ENCODE measurements around the gene NSG1. TPM values are rescaled to one million over a fixed set of nuclear protein-coding genes. Genes with fewer than 3 reads are reported as not detected.

Gene NSG1
- polyA plus RNA-seq, 2 of the 4 experiments (the other 2 are of a cell fraction), result 0.26 to 0.34 TPM

DNA sequence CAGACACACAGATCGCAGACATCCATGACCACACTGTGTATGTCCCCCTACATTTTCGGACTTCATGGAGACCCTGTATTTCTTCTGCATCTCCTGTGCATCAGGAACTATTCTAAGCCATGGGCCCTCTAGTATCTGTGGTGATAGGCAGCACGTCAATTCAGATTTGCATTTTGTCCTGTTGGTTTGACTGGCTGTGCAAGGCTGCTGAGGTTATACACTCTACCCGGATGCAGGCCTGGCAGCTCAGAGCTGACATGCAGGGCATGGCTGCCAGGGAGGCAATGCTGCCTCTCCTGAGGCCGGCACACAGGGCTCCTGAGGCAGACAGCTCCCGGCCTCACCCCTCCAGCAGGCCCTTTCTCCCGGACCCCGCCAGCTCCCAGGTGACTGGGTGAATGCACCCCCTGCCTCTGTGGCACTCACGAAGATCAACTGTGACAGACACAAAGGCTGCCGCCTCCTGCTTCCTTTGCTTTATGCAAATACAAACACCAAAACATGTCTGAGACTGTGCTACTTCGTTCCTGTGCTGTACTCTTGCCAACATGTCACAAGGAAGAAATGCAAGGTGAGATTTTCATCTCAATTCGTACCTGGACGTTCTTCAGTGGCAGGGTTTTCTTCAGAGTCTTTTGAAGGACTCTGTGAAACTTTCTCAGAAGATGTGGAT is 51.0 kb downstream of the NSG1 start:
- Histone ChIP-seq H3K4me1 (no peaks in the 10 kb centered on the region), H3K4me3 (no peak overlapping the region), H3K27ac (no peak overlapping the region), H3K9me3 (no peaks in the 10 kb centered on the region), H3K4me2 (no peak overlapping the region)
- no peak for TF ChIP-seq TFCP2L1 (CRISPR knock-in tag; IDR thresholded peaks at IDR 0.05)
- TF ChIP-seq NPAS2 (CRISPR knock-in tag; IDR thresholded peaks at IDR 0.05; ENCODE audit: borderline replicate concordance), result no peak
- TF ChIP-seq RAD21 (conservative IDR thresholded peaks at IDR 0.05 in 1 of 2, IDR thresholded peaks at IDR 0.05 in 1 of 2), result no peak
- TF ChIP-seq CEBPB (IDR thresholded peaks at IDR 0.05), result no peak
- TF ChIP-seq EP300 (IDR thresholded peaks at IDR 0.05), result no peak
- TF ChIP-seq NFE2L2 (conservative IDR thresholded peaks at IDR 0.05; ENCODE audit: low read length), result no peak
- TF ChIP-seq, protein P1, sequence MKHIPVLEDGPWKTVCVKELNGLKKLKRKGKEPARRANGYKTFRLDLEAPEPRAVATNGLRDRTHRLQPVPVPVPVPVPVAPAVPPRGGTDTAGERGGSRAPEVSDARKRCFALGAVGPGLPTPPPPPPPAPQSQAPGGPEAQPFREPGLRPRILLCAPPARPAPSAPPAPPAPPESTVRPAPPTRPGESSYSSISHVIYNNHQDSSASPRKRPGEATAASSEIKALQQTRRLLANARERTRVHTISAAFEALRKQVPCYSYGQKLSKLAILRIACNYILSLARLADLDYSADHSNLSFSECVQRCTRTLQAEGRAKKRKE (CRISPR knock-in tag; IDR thresholded peaks at IDR 0.05; ENCODE audit: low read depth), result no peak
- no peak for TF ChIP-seq KDM5A (IDR thresholded peaks at IDR 0.05)
- no peak for TF ChIP-seq CBX8 (IDR thresholded peaks at IDR 0.05)
- TF ChIP-seq MAFK (IDR thresholded peaks at IDR 0.05; ENCODE audit: partially characterized antibody), result no peak
- TF ChIP-seq EHMT2 (IDR thresholded peaks at IDR 0.05; ENCODE audit: low read depth), result no peak
- no peak for TF ChIP-seq RNF2 (IDR thresholded peaks at IDR 0.05; ENCODE audit: borderline replicate concordance, low read depth)
- TF ChIP-seq, protein P2, sequence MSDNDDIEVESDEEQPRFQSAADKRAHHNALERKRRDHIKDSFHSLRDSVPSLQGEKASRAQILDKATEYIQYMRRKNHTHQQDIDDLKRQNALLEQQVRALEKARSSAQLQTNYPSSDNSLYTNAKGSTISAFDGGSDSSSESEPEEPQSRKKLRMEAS (IDR thresholded peaks at IDR 0.05), result no peak
- no peak for TF ChIP-seq HEYL (CRISPR knock-in tag; IDR thresholded peaks at IDR 0.05)
- ChIA-PET CTCF (no interaction called here), POLR2A (no interaction called here)
- FAIRE-seq (no peak), DNase-seq (ENCODE audit: low read depth in 1 of 2, low spot score in 1 of 2) (no peak), ATAC-seq (no peak)
- WGBS (ENCODE audit: missing lambda C conversion rate), result 95% methylated on average over 13 of the region's 13 CpGs

DNA sequence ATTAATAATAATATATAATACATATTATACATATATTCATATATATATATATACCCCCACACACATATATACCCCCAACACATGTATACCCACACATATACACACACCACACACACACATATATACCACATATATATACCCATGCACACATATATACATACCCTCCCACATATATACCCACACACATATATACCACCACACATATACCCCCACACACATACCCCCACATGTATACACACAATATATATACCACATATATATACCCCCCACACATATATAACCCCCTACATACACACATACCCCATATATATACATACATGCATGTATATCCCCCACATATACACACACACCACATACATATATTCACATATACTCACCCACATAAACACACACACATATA is 52.0 kb downstream of the NSG1 start:
- FAIRE-seq, result no peak
- H3K4me1 ChIP-seq, result peaks cover 8% of the 10 kb centered on the region
- no peak overlapping the region for H3K4me3 ChIP-seq
- no peak for ATAC-seq
- ChIA-PET CTCF (no interaction called here), POLR2A (no interaction called here)
- H3K27ac ChIP-seq, result no peak overlapping the region
- H3K9me3 ChIP-seq, result no peaks in the 10 kb centered on the region
- no peak overlapping the region for H3K4me2 ChIP-seq
- DNase-seq (ENCODE audit: low read depth in 1 of 2, low spot score in 1 of 2), result no peak
- TF ChIP-seq RARB (CRISPR knock-in tag; IDR thresholded peaks at IDR 0.05), result no peak
- no peak for TF ChIP-seq JUN (IDR thresholded peaks at IDR 0.05)
- TF ChIP-seq CHD4 (IDR thresholded peaks at IDR 0.05; ENCODE audit: borderline replicate concordance), result no peak
- no peak for TF ChIP-seq HDAC2 (IDR thresholded peaks at IDR 0.05)
- no peak for TF ChIP-seq EP300 (IDR thresholded peaks at IDR 0.05)
- TF ChIP-seq, protein P2 (IDR thresholded peaks at IDR 0.05), result no peak
- no peak for TF ChIP-seq RFX5 (IDR thresholded peaks at IDR 0.05)
- no peak for TF ChIP-seq ZFP36 (IDR thresholded peaks at IDR 0.05; ENCODE audit: borderline replicate concordance, partially characterized antibody)
- no peak for TF ChIP-seq KDM5A (IDR thresholded peaks at IDR 0.05)
- no peak for TF ChIP-seq BHLHE40 (IDR thresholded peaks at IDR 0.05; ENCODE audit: low read depth, low read length)
- no peak for TF ChIP-seq HOXA7 (CRISPR knock-in tag; IDR thresholded peaks at IDR 0.05)
- TF ChIP-seq, protein P1 (CRISPR knock-in tag; IDR thresholded peaks at IDR 0.05; ENCODE audit: low read depth), result no peak
- no peak for TF ChIP-seq HEYL (CRISPR knock-in tag; IDR thresholded peaks at IDR 0.05)
- no peak for TF ChIP-seq PHF8 (IDR thresholded peaks at IDR 0.05; ENCODE audit: borderline replicate concordance, low read depth)
- no peak for TF ChIP-seq POLR2AphosphoS2 (conservative IDR thresholded peaks at IDR 0.05; ENCODE audit: low read length)
- TF ChIP-seq SREBF2 (IDR thresholded peaks at IDR 0.05), result no peak
- TF ChIP-seq, protein P3, sequence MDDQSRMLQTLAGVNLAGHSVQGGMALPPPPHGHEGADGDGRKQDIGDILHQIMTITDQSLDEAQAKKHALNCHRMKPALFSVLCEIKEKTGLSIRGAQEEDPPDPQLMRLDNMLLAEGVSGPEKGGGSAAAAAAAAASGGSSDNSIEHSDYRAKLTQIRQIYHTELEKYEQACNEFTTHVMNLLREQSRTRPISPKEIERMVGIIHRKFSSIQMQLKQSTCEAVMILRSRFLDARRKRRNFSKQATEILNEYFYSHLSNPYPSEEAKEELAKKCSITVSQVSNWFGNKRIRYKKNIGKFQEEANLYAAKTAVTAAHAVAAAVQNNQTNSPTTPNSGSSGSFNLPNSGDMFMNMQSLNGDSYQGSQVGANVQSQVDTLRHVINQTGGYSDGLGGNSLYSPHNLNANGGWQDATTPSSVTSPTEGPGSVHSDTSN (IDR thresholded peaks at IDR 0.05), result no peak
- TF ChIP-seq, protein P4, sequence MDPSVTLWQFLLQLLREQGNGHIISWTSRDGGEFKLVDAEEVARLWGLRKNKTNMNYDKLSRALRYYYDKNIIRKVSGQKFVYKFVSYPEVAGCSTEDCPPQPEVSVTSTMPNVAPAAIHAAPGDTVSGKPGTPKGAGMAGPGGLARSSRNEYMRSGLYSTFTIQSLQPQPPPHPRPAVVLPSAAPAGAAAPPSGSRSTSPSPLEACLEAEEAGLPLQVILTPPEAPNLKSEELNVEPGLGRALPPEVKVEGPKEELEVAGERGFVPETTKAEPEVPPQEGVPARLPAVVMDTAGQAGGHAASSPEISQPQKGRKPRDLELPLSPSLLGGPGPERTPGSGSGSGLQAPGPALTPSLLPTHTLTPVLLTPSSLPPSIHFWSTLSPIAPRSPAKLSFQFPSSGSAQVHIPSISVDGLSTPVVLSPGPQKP (IDR thresholded peaks at IDR 0.05; ENCODE audit: low read depth, low read length), result no peak
- TF ChIP-seq FOSB (CRISPR knock-in tag; IDR thresholded peaks at IDR 0.05), result no peak
- TF ChIP-seq FOXS1 (CRISPR knock-in tag; IDR thresholded peaks at IDR 0.05), result no peak
